NT2/D1 (cell line): Measurements from ENCODE around the gene BIRC5.

Source experiments
- SUZ12 ChIP-seq: IDR thresholded peaks from 2 replicates; pipeline ENCODE4 v1.6.1; 2011; ENCODE audit not compliant: insufficient read length, insufficient read depth; ENCODE audit errors: extremely low read depth
- YY1 ChIP-seq: IDR thresholded peaks from 2 replicates; pipeline ENCODE4 v1.6.1; 2011; ENCODE audit not compliant: insufficient read length, insufficient read depth
- ZNF274 ChIP-seq: IDR thresholded peaks from 2 replicates; pipeline ENCODE4 v1.6.1; 2011; ENCODE audit warnings: mild to moderate bottlenecking, low read depth, low read length

DNA sequence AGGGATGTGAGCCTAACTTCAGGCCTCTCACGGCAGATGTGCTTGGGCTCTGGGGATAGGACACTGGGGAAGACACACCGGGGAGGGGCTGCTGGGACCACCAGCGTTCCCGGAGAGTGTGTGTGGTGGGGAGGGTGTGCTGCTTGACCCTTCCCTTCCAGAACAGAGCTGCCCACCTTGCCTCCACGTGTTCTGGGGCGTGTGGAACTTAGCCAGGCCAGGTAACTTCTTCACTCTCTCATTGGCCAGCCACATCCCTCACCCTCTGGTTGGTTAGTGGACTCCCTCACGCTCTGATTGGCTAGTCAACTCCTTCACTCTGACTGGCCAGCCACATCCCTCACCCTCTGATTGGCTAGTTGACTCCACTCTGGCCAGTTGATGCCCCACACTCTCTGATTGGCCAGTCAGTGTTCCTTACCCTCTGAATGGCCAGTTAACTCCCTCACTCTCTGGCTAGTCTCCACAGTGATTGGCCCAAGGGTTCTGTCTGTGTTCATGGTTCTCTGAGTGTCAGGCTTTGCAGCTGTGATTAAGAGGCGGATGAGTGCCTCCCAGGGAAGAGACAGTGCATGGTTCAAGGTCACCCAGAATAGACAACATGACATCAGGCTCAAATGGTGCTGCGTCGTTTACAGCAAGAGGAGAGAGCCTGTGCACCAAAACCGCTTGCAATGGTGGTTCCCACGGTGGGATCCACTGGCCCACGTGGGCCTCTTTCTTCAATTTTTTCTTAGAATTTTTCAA, 27.4 kb downstream of the BIRC5 start:
- TF ChIP-seq YY1: no peak
- TF ChIP-seq ZNF274: no peak
- TF ChIP-seq SUZ12: no peak
